Small intestine (tissue), 7 donors: ENCODE data around the gene BEST4. TPM values are rescaled to one million over a fixed set of nuclear protein-coding genes. Genes with fewer than 3 reads are reported as not detected.
"Not testable (repeated sequence)": the region's sequence is repeated elsewhere in the genome, so short reads cannot be mapped to it uniquely, and the experiment has no call there.

Experiments
- DNase-seq, 2 donors: peaks; one replicate each; pipeline versions ENCODE4 v3.0.0 to v3.0.0-alpha.2; 2013
- FAIRE-seq: peaks from 2 replicates; lab custom pipeline; 2012; peaks lifted over from hg19 to GRCh38; lab: Jason Lieb, UNC
- H3K27ac ChIP-seq, 3 donors: one replicate each; pipeline ENCODE4 v1.5.1; 2013; ENCODE audit warnings: low read length in 2 of 3, mild to moderate bottlenecking in 2 of 3, control low read depth in 1 of 3, inconsistent platforms in 1 of 3, low read depth in 1 of 3, moderate library complexity in 1 of 3
- H3K27me3 ChIP-seq, 3 donors: one replicate each; pipeline ENCODE4 v1.6.1; 2013; ENCODE audit warnings: low read length in 3 of 3, inconsistent platforms in 1 of 3; ENCODE audit not compliant: control insufficient read depth in 3 of 3, insufficient read depth in 3 of 3
- H3K36me3 ChIP-seq, 3 donors: one replicate each; pipeline ENCODE4 v1.6.1; 2013; ENCODE audit warnings: low read length in 3 of 3, inconsistent platforms in 1 of 3, low read depth in 1 of 3, mild to moderate bottlenecking in 1 of 3, moderate library complexity in 1 of 3; ENCODE audit not compliant: control insufficient read depth in 3 of 3, insufficient read depth in 2 of 3
- H3K4me1 ChIP-seq, 3 donors: one replicate each; pipeline ENCODE4 v1.6.1; 2013; ENCODE audit warnings: low read length in 2 of 3, inconsistent platforms in 1 of 3, low read depth in 1 of 3, mild to moderate bottlenecking in 1 of 3, moderate library complexity in 1 of 3; ENCODE audit not compliant: control insufficient read depth in 3 of 3, insufficient read depth in 2 of 3
- H3K4me3 ChIP-seq, 3 donors: one replicate each; pipeline ENCODE4 v1.5.1; 2013; ENCODE audit warnings: low read length in 3 of 3, control low read depth in 1 of 3, inconsistent platforms in 1 of 3, low read depth in 1 of 3, mild to moderate bottlenecking in 1 of 3, moderate library complexity in 1 of 3
- H3K9me3 ChIP-seq, 2 donors: one replicate each; pipeline ENCODE4 v1.6.1; 2013; ENCODE audit warnings: low read depth in 1 of 2, low read length in 1 of 2; ENCODE audit not compliant: control insufficient read depth in 2 of 2, insufficient read depth in 1 of 2
- WGBS, 3 donors: extraction: QIAGEN DNeasy Blood & Tissue Kit; methylation state at CpG; one replicate each; pipeline ENCODE4 v1.1.7; 2013; 5-methylcytosine and 5-hydroxymethylcytosine counted together
- polyA plus RNA-seq, 4 donors: library from polyadenylated mRNA; stranded (reverse) in 3 of 4; unstranded in 1 of 4; fragments of 200-250 nt in 3 of 4; fragments of 120-200 nt in 1 of 4; gene quantifications; one replicate each; pipeline versions ENCODE4 v1.2.1 to v1.2.3, GENCODE V29; 2013
- donor health status: healthy with polysubstance abuse.
- donor health status: control.
- donor health status: control.
- donor health status: Bipolar disorder and iron deficiency.
- donor health status: healthy.

The BEST4 gene
- polyA plus RNA-seq, 4 donors: 7.4 to 33.0 (median 14.8) TPM

GRCh38 chr1:44821240-44821715 lies 33.3 kb upstream of the BEST4 start:
- FAIRE-seq (no peak), DNase-seq (no peak)
- Histone ChIP-seq H3K9me3 (no peaks in the 10 kb centered on the region), H3K27ac (peak overlapping the region in 1 of 3 donors; percentile 93), H3K27me3 (no peaks in the 10 kb centered on the region), H3K4me1 (peaks cover 0 to 32% (median 0%) of the 10 kb centered on the region in 3 donors), H3K36me3 (peaks cover 0 to 15% (median 0%) of the 10 kb centered on the region in 3 donors), H3K4me3 (peak overlapping the region in 1 of 3 donors; percentile 73)
- 67 to 87% (median 77%) methylated on average over 9 of the region's 9 CpGs for WGBS, 3 donors

GRCh38 chr1:44820328-44821239 lies 32.6 kb upstream of the BEST4 start:
- H3K36me3 ChIP-seq: peaks cover 0 to 17% (median 0%) of the 10 kb centered on the region in 3 donors
- H3K4me3 ChIP-seq: peak overlapping the region; percentile 49 to 73 (median 54)
- H3K4me1 ChIP-seq: peaks cover 0 to 25% (median 0%) of the 10 kb centered on the region in 3 donors
- no peak for FAIRE-seq
- 21 to 25% (median 25%) methylated on average over 25 of the region's 25 CpGs for WGBS, 3 donors
- H3K27ac ChIP-seq: peak overlapping the region; percentile 93 to 99 (median 93)
- H3K9me3 ChIP-seq: no peaks in the 10 kb centered on the region
- peak in 1 of 2 donors; percentile 15 for DNase-seq
- H3K27me3 ChIP-seq: no peaks in the 10 kb centered on the region

- H3K9me3 ChIP-seq: no peaks in the 10 kb centered on the region
- peak; percentile 89 to 93 for DNase-seq
- no peak for FAIRE-seq
These were observed 31.8 kb upstream of the BEST4 start for GRCh38 chr1:44819608-44820327.

GRCh38 chr1:44819196-44819607 lies 31.2 kb upstream of the BEST4 start:
- FAIRE-seq (no peak), DNase-seq (no peak)
- H3K4me3 ChIP-seq: peak overlapping the region in 2 of 3 donors; percentile 5 to 73
- H3K36me3 ChIP-seq: peaks cover 0 to 25% (median 0%) of the 10 kb centered on the region in 3 donors
- H3K27me3 ChIP-seq: no peaks in the 10 kb centered on the region
- H3K4me1 ChIP-seq: peaks cover 0 to 31% (median 0%) of the 10 kb centered on the region in 3 donors
- H3K27ac ChIP-seq: peak overlapping the region; percentile 93 to 99 (median 93)
- WGBS, 3 donors: 0 to 1% (median 0%) methylated on average over 13 of the region's 13 CpGs
- H3K9me3 ChIP-seq: no peaks in the 10 kb centered on the region

More at GRCh38 chr1:44819608-44820327, 31.8 kb upstream of the BEST4 start:
- Histone ChIP-seq H3K4me3 (peak overlapping the region; percentile 49 to 73 (median 54)), H3K36me3 (peaks cover 0 to 22% (median 0%) of the 10 kb centered on the region in 3 donors), H3K27me3 (no peaks in the 10 kb centered on the region), H3K4me1 (peaks cover 0 to 26% (median 0%) of the 10 kb centered on the region in 3 donors), H3K27ac (peak overlapping the region; percentile 93 to 99 (median 93))
- 0% methylated on average over 33 of the region's 33 CpGs for WGBS, 3 donors

GRCh38 chr1:44817771-44818495 lies 30.0 kb upstream of the BEST4 start:
- Histone ChIP-seq H3K36me3 (peaks cover 0 to 22% (median 0%) of the 10 kb centered on the region in 3 donors), H3K27ac (no peak overlapping the region), H3K4me1 (peaks cover 0 to 36% (median 0%) of the 10 kb centered on the region in 3 donors), H3K27me3 (no peaks in the 10 kb centered on the region), H3K9me3 (no peaks in the 10 kb centered on the region), H3K4me3 (no peak overlapping the region)
- FAIRE-seq (no peak), DNase-seq (no peak)
- WGBS, 3 donors: 95 to 97% (median 97%) methylated on average over 11 of the region's 11 CpGs

GRCh38 chr1:44817307-44817706 lies 29.3 kb upstream of the BEST4 start:
- Histone ChIP-seq H3K36me3 (peaks cover 0 to 16% (median 0%) of the 10 kb centered on the region in 3 donors), H3K4me1 (peaks cover 0 to 41% (median 0%) of the 10 kb centered on the region in 3 donors), H3K27me3 (no peaks in the 10 kb centered on the region), H3K4me3 (no peak overlapping the region), H3K9me3 (no peaks in the 10 kb centered on the region), H3K27ac (no peak overlapping the region)
- no peak for FAIRE-seq
- 79 to 91% (median 79%) methylated on average over 2 of the region's 2 CpGs for WGBS, 3 donors
- no peak for DNase-seq

- not testable (repeated sequence) for FAIRE-seq, H3K27me3 ChIP-seq, H3K27ac ChIP-seq, H3K9me3 ChIP-seq, DNase-seq, H3K4me3 ChIP-seq
- H3K36me3 ChIP-seq: peaks cover 0 to 18% (median 0%) of the 10 kb centered on the region in 3 donors
- peaks cover 0 to 41% (median 0%) of the 10 kb centered on the region in 3 donors for H3K4me1 ChIP-seq
- 86 to 95% (median 92%) methylated on average over 9 of the region's 9 CpGs for WGBS, 3 donors
These were observed 28.0 kb upstream of the BEST4 start for GRCh38 chr1:44815926-44816325.
